A673 (cell line): ENCODE data around the gene FRS3. TPM values are rescaled to one million over a fixed set of nuclear protein-coding genes. Genes with fewer than 3 reads are reported as not detected.

Source experiments
- BruUV-seq: library from RNA; stranded (reverse); fragments of 400-500 nt; replicated peaks from 2 replicates; lab custom pipeline; 2021; lab: Mats Ljungman, UMichigan
- CTCF ChIA-PET: fragments of 300-600 bp; sonication (Branson Sonifier 250); formaldehyde crosslinking; loops from one replicate; lab custom pipeline; 2022; ENCODE audit warnings: antibody characterized with exemption; lab: Charles Lee
- POLR2A ChIA-PET: fragments of 300-600 bp; sonication (Branson Sonifier 250); formaldehyde crosslinking; loops from one replicate; lab custom pipeline; 2022; ENCODE audit warnings: antibody characterized with exemption; ENCODE audit not compliant: low non-redundant PET; lab: Charles Lee
- DNase-seq: peaks from one replicate; pipeline ENCODE4 v3.0.0-alpha.2; 2015; ENCODE audit warnings: low spot score
- H3K27ac ChIP-seq: fragments of 200-600 bp; sonication (generic); 2 replicates; pipeline ENCODE4 v1.5.1; 2016; ENCODE audit warnings: mixed run types, low read depth, mild to moderate bottlenecking, mixed read lengths, antibody characterized with exemption, low read length; ENCODE audit not compliant: poor library complexity, severe bottlenecking
- H3K27me3 ChIP-seq: fragments of 200-600 bp; sonication (generic); replicated peaks from 2 replicates; pipeline ENCODE4 v1.6.1; 2017; ENCODE audit warnings: mixed run types, low read depth, mild to moderate bottlenecking, mixed read lengths, antibody characterized with exemption, low read length; ENCODE audit not compliant: insufficient read depth, poor library complexity
- H3K36me3 ChIP-seq: fragments of 200-600 bp; sonication (generic); 2 replicates; pipeline ENCODE4 v1.6.1; 2016; ENCODE audit warnings: mixed run types, mild to moderate bottlenecking, mixed read lengths, antibody characterized with exemption, low read length; ENCODE audit not compliant: insufficient read depth, poor library complexity, severe bottlenecking
- H3K4me1 ChIP-seq: fragments of 200-600 bp; sonication (generic); 2 replicates; pipeline ENCODE4 v1.6.1; 2017; ENCODE audit warnings: mixed run types, mild to moderate bottlenecking, mixed read lengths, antibody characterized with exemption, low read length; ENCODE audit not compliant: insufficient read depth, poor library complexity, severe bottlenecking
- H3K4me3 ChIP-seq: fragments of 200-600 bp; sonication (generic); 2 replicates; pipeline ENCODE4 v1.5.1; 2016; ENCODE audit warnings: low read depth, mixed run types, mild to moderate bottlenecking, mixed read lengths, low read length; ENCODE audit not compliant: poor library complexity, severe bottlenecking
- H3K9me3 ChIP-seq: fragments of 200-600 bp; sonication (generic); 2 replicates; pipeline ENCODE4 v1.6.1; 2016; ENCODE audit warnings: mixed run types, low read depth, mild to moderate bottlenecking, mixed read lengths, antibody characterized with exemption, low read length; ENCODE audit not compliant: poor library complexity, severe bottlenecking
- EZH2 ChIP-seq: fragments of 200-600 bp; sonication (generic); IDR thresholded peaks from 2 replicates; pipeline ENCODE4 v1.6.1; 2017; ENCODE audit warnings: borderline replicate concordance, low read depth, mild to moderate bottlenecking, mixed read lengths, antibody characterized with exemption, low read length; ENCODE audit not compliant: poor library complexity, severe bottlenecking
- intact Hi-C: fragments of 100-400 bp; cut with micrococcal nuclease; formaldehyde crosslinking; loops from one replicate; pipeline ENCODE4 v1.10.0; 2022; ENCODE audit not compliant: unreplicated experiment
- total RNA-seq: library from RNA; stranded (reverse); gene quantifications from 2 replicates; pipeline ENCODE4 v1.2.3, GENCODE V29; 2021
- TF ChIP-seq, protein P1 (sequence below): fragments of 300-800, 200-600 bp; sonication (generic); conservative IDR thresholded peaks from 2 replicates; pipeline ENCODE4 v1.5.1; 2017; ENCODE audit warnings: low read depth, mild to moderate bottlenecking, antibody characterized with exemption, low read length, moderate library complexity, mixed read lengths

FRS3 gene
- total RNA-seq, 1 experiment from 2014 or later, result 3.0 TPM

DNA sequence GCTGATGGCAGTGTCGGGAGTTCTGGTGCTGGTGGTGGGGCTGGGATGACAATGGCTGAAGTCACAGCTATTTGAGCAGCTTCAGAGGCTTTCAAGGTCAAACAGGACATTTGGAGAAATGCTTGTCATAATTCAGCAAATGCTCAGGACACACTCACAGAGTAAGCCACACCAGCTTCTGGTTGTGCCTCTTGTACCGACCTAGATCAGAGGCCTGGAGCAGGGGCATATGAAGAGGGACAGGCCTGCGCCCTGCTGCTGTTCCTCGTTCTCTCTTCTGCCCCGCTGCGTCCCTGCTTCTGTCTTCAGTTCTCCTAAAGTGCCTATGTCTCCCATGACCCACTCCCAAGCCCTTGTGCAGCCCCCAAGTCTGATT is 31.6 kb downstream of the FRS3 start:
- no peak for TF ChIP-seq EZH2
- TF ChIP-seq, protein P1, sequence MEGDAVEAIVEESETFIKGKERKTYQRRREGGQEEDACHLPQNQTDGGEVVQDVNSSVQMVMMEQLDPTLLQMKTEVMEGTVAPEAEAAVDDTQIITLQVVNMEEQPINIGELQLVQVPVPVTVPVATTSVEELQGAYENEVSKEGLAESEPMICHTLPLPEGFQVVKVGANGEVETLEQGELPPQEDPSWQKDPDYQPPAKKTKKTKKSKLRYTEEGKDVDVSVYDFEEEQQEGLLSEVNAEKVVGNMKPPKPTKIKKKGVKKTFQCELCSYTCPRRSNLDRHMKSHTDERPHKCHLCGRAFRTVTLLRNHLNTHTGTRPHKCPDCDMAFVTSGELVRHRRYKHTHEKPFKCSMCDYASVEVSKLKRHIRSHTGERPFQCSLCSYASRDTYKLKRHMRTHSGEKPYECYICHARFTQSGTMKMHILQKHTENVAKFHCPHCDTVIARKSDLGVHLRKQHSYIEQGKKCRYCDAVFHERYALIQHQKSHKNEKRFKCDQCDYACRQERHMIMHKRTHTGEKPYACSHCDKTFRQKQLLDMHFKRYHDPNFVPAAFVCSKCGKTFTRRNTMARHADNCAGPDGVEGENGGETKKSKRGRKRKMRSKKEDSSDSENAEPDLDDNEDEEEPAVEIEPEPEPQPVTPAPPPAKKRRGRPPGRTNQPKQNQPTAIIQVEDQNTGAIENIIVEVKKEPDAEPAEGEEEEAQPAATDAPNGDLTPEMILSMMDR, result no peak
- Histone ChIP-seq H3K27ac (no peak overlapping the region), H3K9me3 (no peaks in the 10 kb centered on the region), H3K4me1 (no peaks in the 10 kb centered on the region), H3K27me3 (no peaks in the 10 kb centered on the region), H3K36me3 (no peaks in the 10 kb centered on the region), H3K4me3 (no peak overlapping the region)
- ChIA-PET CTCF (interaction anchor here (1.2 kb wide), 1 partner anchor 14 kb away, joined by 5 read pairs; no protein-coding TSS in a partner anchor), POLR2A (no interaction called here)
- intact Hi-C loops, result no loop called here
- BruUV-seq, result no TSS peak
- no peak for DNase-seq

DNA sequence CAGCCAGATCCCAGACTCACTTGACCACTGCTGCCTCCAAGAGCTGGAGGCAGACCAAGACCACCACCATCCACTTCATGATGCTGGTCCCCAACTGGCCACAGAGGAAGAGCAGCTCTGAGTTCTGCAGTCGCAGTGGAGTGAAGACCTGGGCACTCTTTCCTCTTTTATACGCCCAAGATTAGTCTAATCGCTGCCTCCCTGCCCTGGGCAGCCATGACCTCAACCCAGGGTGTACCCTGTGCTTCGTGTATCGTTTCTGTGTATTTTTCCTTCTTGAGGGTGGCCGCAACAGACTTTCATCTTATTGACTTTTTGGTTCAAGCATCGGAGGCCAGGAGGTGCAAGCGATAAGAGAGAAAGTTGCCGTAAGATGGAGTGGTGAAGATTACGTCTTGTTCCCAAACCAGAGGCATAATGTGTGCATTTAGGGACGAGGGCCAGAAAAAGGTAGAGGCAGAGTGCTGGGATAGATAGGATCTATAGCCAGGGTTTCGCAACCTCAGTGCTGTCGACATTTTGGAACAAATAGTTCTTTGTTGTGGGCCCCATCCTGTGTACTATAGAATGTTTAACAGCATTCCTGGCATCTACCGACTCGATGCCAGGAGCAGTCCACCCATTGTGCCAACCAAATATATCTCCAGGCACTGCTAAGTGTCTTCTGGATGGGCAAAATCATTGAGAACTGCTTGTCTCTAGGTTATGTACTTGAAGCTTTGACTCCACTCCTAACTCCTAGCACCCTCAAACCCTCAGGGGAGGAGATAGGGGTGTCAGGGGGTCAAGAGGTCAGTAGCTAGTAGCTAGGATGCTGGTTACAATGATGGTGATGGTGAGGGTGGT is 32.2 kb downstream of the FRS3 start, which contains the start of gene PGC:
TSS of gene PGC (minus strand) at position 142 of the 846 bp plus-strand sequence. CDS start at position 79, 63 bp downstream.
- Histone ChIP-seq H3K27ac (no peak within 1 kb of the TSS), H3K4me3 (no peak within 1 kb of the TSS), H3K36me3 (no peaks in the 10 kb centered on the region), H3K4me1 (no peaks in the 10 kb centered on the region), H3K9me3 (no peaks in the 10 kb centered on the region), H3K27me3 (no peaks in the 10 kb centered on the region)
- intact Hi-C loops, result no loop called here
- TF ChIP-seq EZH2, result no peak
- TF ChIP-seq, protein P1, result no peak
- DNase-seq, result no peak
- BruUV-seq, result no TSS peak
- ChIA-PET CTCF (no interaction called here), POLR2A (no interaction called here)

GRCh38 chr6:41746107-41746506 is 33.6 kb downstream of the FRS3 start:
- Histone ChIP-seq H3K4me1 (no peaks in the 10 kb centered on the region), H3K4me3 (no peak overlapping the region), H3K9me3 (no peaks in the 10 kb centered on the region), H3K27ac (no peak overlapping the region), H3K36me3 (no peaks in the 10 kb centered on the region), H3K27me3 (no peaks in the 10 kb centered on the region)
- intact Hi-C loops, result no loop called here
- DNase-seq, result no peak
- POLR2A ChIA-PET, result no interaction called here
- CTCF ChIA-PET, result no interaction called here
- TF ChIP-seq EZH2, result no peak
- TF ChIP-seq, protein P1, result no peak
- BruUV-seq, result no TSS peak
